HS-5 (cell line): ENCODE results near the gene OR2T11.
"Not testable (repeated sequence)": the region's sequence is repeated elsewhere in the genome, so short reads cannot be mapped to it uniquely, and the experiment has no call there.

Source experiments
- DNase-seq: peaks from one replicate; pipeline ENCODE4 v3.0.0-alpha.2; 2012; ENCODE audit warnings: low read depth

The OR2T11 gene

GRCh38 chr1:248618878-248619277, 16.0 kb downstream of the OR2T11 start:
- DNase-seq = no peak

- DNase-seq = no peak
Measured at GRCh38 chr1:248618119-248618518, 16.8 kb downstream of the OR2T11 start.

GRCh38 chr1:248613742-248614141, 21.1 kb downstream of the OR2T11 start:
- no peak for DNase-seq

DNA sequence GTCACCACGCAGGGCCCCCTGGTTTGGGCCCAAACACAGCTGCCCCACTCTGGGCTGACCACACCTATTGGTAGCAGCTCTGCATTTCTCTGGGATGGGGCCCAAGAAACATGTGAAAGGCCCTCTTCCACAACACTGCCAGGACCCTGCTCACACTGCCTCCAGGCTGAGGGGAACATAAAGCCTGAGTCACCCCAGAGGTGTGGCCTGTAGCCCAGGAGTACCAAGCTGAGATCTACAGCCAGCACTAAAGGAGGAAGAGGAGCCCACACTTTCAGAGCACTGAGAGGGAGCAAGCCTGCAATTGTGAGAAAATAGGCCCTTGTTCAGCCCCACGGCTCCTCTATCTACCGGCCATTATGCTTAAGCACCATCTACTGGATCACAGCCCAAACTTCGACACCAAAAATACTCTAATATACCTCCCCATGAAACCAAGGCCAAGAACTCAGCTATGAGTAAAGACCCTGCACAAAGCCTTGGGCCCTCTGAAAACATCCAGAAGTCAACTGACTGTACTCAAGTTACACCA, 22.9 kb downstream of the OR2T11 start:
- no peak for DNase-seq

DNA sequence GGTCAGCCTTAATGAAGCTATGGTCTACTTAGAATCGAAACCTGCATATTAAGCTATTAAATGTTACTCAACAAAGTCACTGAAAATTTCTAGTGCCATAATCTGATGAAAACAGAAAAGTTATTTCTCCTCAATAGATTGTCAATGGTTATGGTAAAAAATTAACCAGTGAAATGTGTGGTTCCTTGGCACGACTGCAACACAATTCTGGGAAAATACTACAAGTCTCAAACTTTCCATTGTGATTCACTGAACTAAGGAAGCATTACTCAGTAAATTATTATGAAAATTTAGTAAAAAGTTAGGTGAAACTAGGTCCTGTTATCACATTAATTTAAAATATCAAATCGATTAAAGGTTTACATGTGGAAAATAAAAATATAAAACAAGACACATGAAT, 24.6 kb downstream of the OR2T11 start:
- no peak for DNase-seq

DNA sequence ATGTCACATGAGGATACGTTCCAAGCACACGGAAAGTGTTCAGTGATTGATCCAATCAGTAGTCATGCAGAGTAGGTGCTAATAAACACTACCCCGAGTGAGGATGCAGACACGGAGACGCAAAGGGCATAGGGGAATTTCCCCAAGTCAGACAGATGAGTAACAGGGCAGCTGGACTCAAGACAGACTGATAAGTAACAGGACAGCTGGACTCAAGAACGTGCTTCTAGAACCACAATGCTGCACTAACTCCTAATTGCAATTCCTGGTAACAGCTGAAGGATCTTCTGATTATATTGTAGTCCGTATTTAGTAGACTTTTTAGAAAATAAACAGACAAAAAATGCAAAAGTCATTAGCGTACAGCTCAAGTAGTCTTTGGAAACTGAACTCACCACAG, 35.5 kb downstream of the OR2T11 start:
- no peak for DNase-seq

GRCh38 chr1:248597589-248597988, 37.3 kb downstream of the OR2T11 start, which contains the start of gene OR2T10:
Gene OR2T10 (minus strand): TSS chr1:248597700. CDS start chr1:248593768, 3,932 bp downstream.
- no peak for DNase-seq

DNA sequence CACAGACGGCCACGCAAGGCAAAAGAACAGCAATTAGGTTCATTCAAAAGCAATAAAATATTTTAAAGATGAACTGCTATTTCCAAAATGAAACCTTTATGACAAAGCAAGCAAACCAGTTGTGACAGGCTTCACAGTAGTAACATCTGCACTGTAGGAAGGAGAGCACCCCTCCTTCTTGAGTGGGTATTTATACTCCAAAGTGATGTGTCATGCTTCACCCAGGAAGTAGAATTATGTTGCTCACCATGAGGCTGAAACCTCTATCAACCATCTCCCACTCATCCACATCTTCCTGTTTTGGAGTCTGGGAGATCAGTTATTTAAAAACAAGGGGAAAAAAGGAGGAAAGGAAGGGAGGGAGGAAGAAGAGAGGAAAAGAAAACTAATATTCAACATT, 38.3 kb downstream of the OR2T11 start:
- no peak for DNase-seq

DNA sequence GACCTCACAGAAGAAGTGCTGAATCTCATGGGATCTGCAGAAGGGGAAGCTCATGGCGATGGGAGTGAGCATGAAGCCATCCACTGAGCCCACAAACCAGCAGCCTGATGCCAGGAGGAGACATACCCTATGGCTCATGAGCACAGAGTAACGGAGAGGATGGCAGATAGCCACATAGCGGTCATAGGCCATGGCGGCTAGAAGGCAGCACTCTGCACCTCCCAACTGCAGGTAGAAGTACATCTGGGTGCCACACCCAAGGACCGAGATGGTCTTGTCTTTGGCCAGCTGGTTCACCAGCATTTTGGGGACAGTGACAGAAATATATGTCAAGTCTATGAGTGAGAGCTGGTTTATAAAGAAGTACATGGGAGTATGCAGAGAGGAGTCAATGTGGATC, 41.7 kb downstream of the OR2T11 start:
- no peak for DNase-seq

- DNase-seq = no peak
Measured at GRCh38 chr1:248592655-248593054, 42.2 kb downstream of the OR2T11 start.

DNA sequence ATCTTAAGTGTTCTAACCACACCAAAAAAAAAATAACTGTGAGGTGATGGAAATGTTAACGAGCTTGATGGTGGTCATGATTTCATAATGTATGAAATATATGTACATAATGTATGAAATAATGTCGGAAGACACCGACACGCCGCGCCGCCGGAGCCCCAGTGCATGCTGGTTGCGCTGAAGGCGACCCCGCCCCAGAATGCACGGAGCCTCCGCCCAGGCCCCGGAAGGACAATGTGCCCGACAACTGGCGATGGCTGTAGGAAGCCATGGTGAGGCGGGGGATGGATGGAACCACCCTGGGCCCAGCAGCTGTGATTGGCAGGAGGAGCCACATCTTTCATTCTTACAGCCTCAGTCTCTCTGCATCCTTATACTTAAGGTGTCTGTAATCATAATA, 44.8 kb downstream of the OR2T11 start:
- no peak for DNase-seq

- no peak for DNase-seq
Measured at GRCh38 chr1:248589334-248589733, 45.6 kb downstream of the OR2T11 start.

GRCh38 chr1:248585266-248585665, 49.6 kb downstream of the OR2T11 start:
- no peak for DNase-seq

- DNase-seq = no peak
Measured at GRCh38 chr1:248576260-248576980, 58.5 kb downstream of the OR2T11 start.

- not testable (repeated sequence) for DNase-seq
Measured at GRCh38 chr1:248574657-248575056, 60.2 kb downstream of the OR2T11 start, which contains the start of gene OR2T34. Gene OR2T34 (minus strand): TSS chr1:248574757. CDS start chr1:248574757, 0 bp downstream.

DNA sequence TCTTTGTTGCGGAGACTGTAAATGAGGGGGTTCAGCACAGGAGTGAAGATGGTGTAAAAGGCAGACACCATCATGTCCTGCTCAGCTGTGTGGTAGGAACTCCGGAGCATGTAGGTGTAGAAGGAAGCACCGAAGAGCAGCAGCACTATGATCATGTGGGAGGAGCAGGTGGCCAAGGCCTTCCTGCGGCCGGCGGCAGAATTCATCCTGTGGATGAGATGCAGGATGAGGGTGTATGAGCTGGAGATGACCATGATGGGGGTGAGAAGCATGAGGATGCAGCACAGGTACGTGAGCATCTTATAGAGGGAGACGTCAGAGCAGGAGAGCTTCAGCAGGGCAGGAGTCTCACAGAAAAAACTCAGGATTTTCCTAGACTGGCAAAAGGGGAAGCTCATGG, 61.0 kb downstream of the OR2T11 start:
- not testable (repeated sequence) for DNase-seq
